ENCODE results near the gene RNF213.

The RNF213 gene

GRCh38 chr17:80248894-80249710 lies 11.6 kb upstream of the RNF213 start:
- no peak overlapping the region for H3K4me3 ChIP-seq (ENCODE audit: low read depth, low read length, poor library complexity, severe bottlenecking)
- no peaks in the 10 kb centered on the region for H3K4me1 ChIP-seq (ENCODE audit: insufficient read depth, low read length, severe bottlenecking)
- H3F3A ChIP-seq (ENCODE audit: insufficient read depth, low read length): no peaks in the 10 kb centered on the region
- H4K20me1 ChIP-seq (ENCODE audit: insufficient read depth, low read length): no peaks in the 10 kb centered on the region
- H3K9me3 ChIP-seq (ENCODE audit: low read length): no peaks in the 10 kb centered on the region
- no peak overlapping the region for H3K4me2 ChIP-seq (ENCODE audit: low read length)
- H3K9ac ChIP-seq (ENCODE audit: low read length): no peak overlapping the region
- H3K79me2 ChIP-seq (ENCODE audit: insufficient read depth, low read length): no peaks in the 10 kb centered on the region
- no peak for TF ChIP-seq EZH2 (IDR thresholded peaks at IDR 0.05; ENCODE audit: borderline replicate concordance, low read length)
- TF ChIP-seq, protein P1, sequence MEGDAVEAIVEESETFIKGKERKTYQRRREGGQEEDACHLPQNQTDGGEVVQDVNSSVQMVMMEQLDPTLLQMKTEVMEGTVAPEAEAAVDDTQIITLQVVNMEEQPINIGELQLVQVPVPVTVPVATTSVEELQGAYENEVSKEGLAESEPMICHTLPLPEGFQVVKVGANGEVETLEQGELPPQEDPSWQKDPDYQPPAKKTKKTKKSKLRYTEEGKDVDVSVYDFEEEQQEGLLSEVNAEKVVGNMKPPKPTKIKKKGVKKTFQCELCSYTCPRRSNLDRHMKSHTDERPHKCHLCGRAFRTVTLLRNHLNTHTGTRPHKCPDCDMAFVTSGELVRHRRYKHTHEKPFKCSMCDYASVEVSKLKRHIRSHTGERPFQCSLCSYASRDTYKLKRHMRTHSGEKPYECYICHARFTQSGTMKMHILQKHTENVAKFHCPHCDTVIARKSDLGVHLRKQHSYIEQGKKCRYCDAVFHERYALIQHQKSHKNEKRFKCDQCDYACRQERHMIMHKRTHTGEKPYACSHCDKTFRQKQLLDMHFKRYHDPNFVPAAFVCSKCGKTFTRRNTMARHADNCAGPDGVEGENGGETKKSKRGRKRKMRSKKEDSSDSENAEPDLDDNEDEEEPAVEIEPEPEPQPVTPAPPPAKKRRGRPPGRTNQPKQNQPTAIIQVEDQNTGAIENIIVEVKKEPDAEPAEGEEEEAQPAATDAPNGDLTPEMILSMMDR (IDR thresholded peaks at IDR 0.05; ENCODE audit: low read length): no peak
- H3K27ac ChIP-seq (ENCODE audit: low read depth, low read length, poor library complexity, severe bottlenecking): no peak overlapping the region
- H3K36me3 ChIP-seq (ENCODE audit: insufficient read depth, low read length): no peaks in the 10 kb centered on the region
- H3K9me2 ChIP-seq (ENCODE audit: low read depth, low read length): no peaks in the 10 kb centered on the region
- peaks cover 24% of the 10 kb centered on the region; the same call in 1 of the 2 replicates for H3K27me3 ChIP-seq (ENCODE audit: insufficient read depth, low read length)
- no peak overlapping the region for H2AFZ ChIP-seq (ENCODE audit: low read length)

DNA sequence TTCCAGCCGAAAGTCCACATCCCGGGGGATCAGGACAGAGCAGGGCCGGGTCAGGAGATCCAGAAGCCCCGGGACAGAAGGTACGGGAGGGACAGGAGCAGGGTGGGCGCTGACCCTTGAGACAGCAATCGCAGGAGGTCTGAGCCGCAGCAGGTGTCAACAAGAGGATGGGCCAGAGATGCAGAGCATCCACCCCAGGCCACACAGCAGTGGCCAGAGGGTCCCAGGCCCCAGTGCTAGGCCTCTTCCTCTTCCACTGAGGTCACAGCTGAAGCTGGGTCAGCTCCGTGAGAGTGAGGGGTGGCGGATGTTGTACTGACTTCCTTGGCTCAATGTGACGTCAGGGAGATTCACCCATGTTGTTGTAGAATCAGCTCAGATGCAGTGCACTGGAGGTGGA lies 8.7 kb upstream of the RNF213 start:
- Histone ChIP-seq H3K4me1 (ENCODE audit: insufficient read depth, low read length, severe bottlenecking) (peaks cover 7% of the 10 kb centered on the region), H3K9ac (ENCODE audit: low read length) (no peak overlapping the region), H3K9me3 (ENCODE audit: low read length) (no peaks in the 10 kb centered on the region), H3K4me2 (ENCODE audit: low read length) (no peak overlapping the region), H3K9me2 (ENCODE audit: low read depth, low read length) (no peaks in the 10 kb centered on the region), H4K20me1 (ENCODE audit: insufficient read depth, low read length) (no peaks in the 10 kb centered on the region), H3K36me3 (ENCODE audit: insufficient read depth, low read length) (no peaks in the 10 kb centered on the region), H3K27ac (ENCODE audit: low read depth, low read length, poor library complexity, severe bottlenecking) (no peak overlapping the region), H3K4me3 (ENCODE audit: low read depth, low read length, poor library complexity, severe bottlenecking) (no peak overlapping the region), H2AFZ (ENCODE audit: low read length) (no peak overlapping the region), H3K79me2 (ENCODE audit: insufficient read depth, low read length) (no peaks in the 10 kb centered on the region), H3K27me3 (ENCODE audit: insufficient read depth, low read length) (peaks cover 17% of the 10 kb centered on the region; the same call in 1 of the 2 replicates), H3F3A (ENCODE audit: insufficient read depth, low read length) (no peaks in the 10 kb centered on the region)
- no peak for TF ChIP-seq EZH2 (IDR thresholded peaks at IDR 0.05; ENCODE audit: borderline replicate concordance, low read length)
- TF ChIP-seq, protein P1 (IDR thresholded peaks at IDR 0.05; ENCODE audit: low read length): no peak

- H3K27me3 ChIP-seq (ENCODE audit: insufficient read depth, low read length): peaks cover 11% of the 10 kb centered on the region; the same call in 1 of the 2 replicates
- H3K4me1 ChIP-seq (ENCODE audit: insufficient read depth, low read length, severe bottlenecking): peaks cover 7% of the 10 kb centered on the region
- no peaks in the 10 kb centered on the region for H3F3A ChIP-seq (ENCODE audit: insufficient read depth, low read length)
- no peaks in the 10 kb centered on the region for H3K9me2 ChIP-seq (ENCODE audit: low read depth, low read length)
- no peaks in the 10 kb centered on the region for H3K9me3 ChIP-seq (ENCODE audit: low read length)
- no peaks in the 10 kb centered on the region for H3K36me3 ChIP-seq (ENCODE audit: insufficient read depth, low read length)
- H4K20me1 ChIP-seq (ENCODE audit: insufficient read depth, low read length): no peaks in the 10 kb centered on the region
- TF ChIP-seq, protein P1 (IDR thresholded peaks at IDR 0.05; ENCODE audit: low read length): peak; percentile 86
- TF ChIP-seq EZH2 (IDR thresholded peaks at IDR 0.05; ENCODE audit: borderline replicate concordance, low read length): no peak
- H3K9ac ChIP-seq (ENCODE audit: low read length): no peak overlapping the region
- no peak overlapping the region for H2AFZ ChIP-seq (ENCODE audit: low read length)
- H3K79me2 ChIP-seq (ENCODE audit: insufficient read depth, low read length): no peaks in the 10 kb centered on the region
- H3K4me2 ChIP-seq (ENCODE audit: low read length): no peak overlapping the region
- no peak overlapping the region for H3K27ac ChIP-seq (ENCODE audit: low read depth, low read length, poor library complexity, severe bottlenecking)
- no peak overlapping the region for H3K4me3 ChIP-seq (ENCODE audit: low read depth, low read length, poor library complexity, severe bottlenecking)
Observed at GRCh38 chr17:80252871-80253270, 7.8 kb upstream of the RNF213 start.
